Trophoblast cell (in vitro differentiated cells and primary cell): ENCODE measurements around the gene NEGR1.

Source experiments
- DNase-seq, 2 donors: peaks; one replicate each; pipeline ENCODE4 v3.0.0-alpha.2; 2016
- H2AFZ ChIP-seq: 2 replicates; pipeline ENCODE4 v1.6.1; 2013; ENCODE audit warnings: low read length, moderate library complexity, mild to moderate bottlenecking; ENCODE audit not compliant: insufficient read depth, poor library complexity
- H2AK5ac ChIP-seq: 2 replicates; pipeline ENCODE4 v1.6.1; 2013; ENCODE audit warnings: mild to moderate bottlenecking, low read length
- H2BK120ac ChIP-seq: 2 replicates; pipeline ENCODE4 v1.6.1; 2013; ENCODE audit warnings: low read length, mild to moderate bottlenecking, moderate library complexity; ENCODE audit not compliant: insufficient read depth, poor library complexity
- H2BK12ac ChIP-seq: 2 replicates; pipeline ENCODE4 v1.6.1; 2013; ENCODE audit warnings: mild to moderate bottlenecking, low read length, moderate library complexity
- H2BK5ac ChIP-seq: 2 replicates; pipeline ENCODE4 v1.6.1; 2013; ENCODE audit warnings: low read length, low read depth, moderate library complexity, mild to moderate bottlenecking; ENCODE audit not compliant: poor library complexity
- H3K14ac ChIP-seq: 2 replicates; pipeline ENCODE4 v1.6.1; 2013; ENCODE audit warnings: mild to moderate bottlenecking, low read length
- H3K18ac ChIP-seq: 2 replicates; pipeline ENCODE4 v1.6.1; 2013; ENCODE audit warnings: mild to moderate bottlenecking, low read length
- H3K23ac ChIP-seq: 2 replicates; pipeline ENCODE4 v1.6.1; 2013; ENCODE audit warnings: low read length
- H3K27ac ChIP-seq: 2 replicates; pipeline ENCODE4 v1.5.1; 2013; ENCODE audit warnings: low read depth, mild to moderate bottlenecking, inconsistent platforms, low read length, moderate library complexity
- H3K27me3 ChIP-seq: 2 replicates; pipeline ENCODE4 v1.6.1; 2013; ENCODE audit warnings: inconsistent platforms, mild to moderate bottlenecking, low read length, moderate library complexity; ENCODE audit not compliant: insufficient read depth
- H3K36me3 ChIP-seq, 2 experiments: 1 replicate in 1 of 2; 2 replicates in 1 of 2; pipeline ENCODE4 v1.6.1; 2013; ENCODE audit warnings: low read length in 2 of 2, mild to moderate bottlenecking in 2 of 2, moderate library complexity in 1 of 2; ENCODE audit not compliant: insufficient read depth in 2 of 2, control insufficient read depth in 1 of 2
- H3K4ac ChIP-seq: 2 replicates; pipeline ENCODE4 v1.6.1; 2013; ENCODE audit warnings: low read depth, mild to moderate bottlenecking, low read length, moderate library complexity
- H3K4me1 ChIP-seq, 2 experiments: 1 replicate in 1 of 2; 2 replicates in 1 of 2; pipeline ENCODE4 v1.6.1; 2013; ENCODE audit warnings: low read length in 2 of 2, mild to moderate bottlenecking in 2 of 2, moderate library complexity in 1 of 2; ENCODE audit not compliant: insufficient read depth in 2 of 2, control insufficient read depth in 1 of 2
- H3K4me2 ChIP-seq: 2 replicates; pipeline ENCODE4 v1.6.1; 2013; ENCODE audit warnings: inconsistent platforms, mild to moderate bottlenecking, low read length, moderate library complexity
- H3K4me3 ChIP-seq: 2 replicates; pipeline ENCODE4 v1.5.1; 2013; ENCODE audit warnings: mild to moderate bottlenecking, low read depth, low read length, inconsistent platforms
- H3K79me1 ChIP-seq: one replicate; pipeline ENCODE4 v1.6.1; 2013; ENCODE audit warnings: low read length
- H3K79me2 ChIP-seq: 2 replicates; pipeline ENCODE4 v1.6.1; 2013; ENCODE audit warnings: low read length, mild to moderate bottlenecking; ENCODE audit not compliant: control insufficient read depth, insufficient read depth, poor library complexity
- H3K9ac ChIP-seq: 2 replicates; pipeline ENCODE4 v1.6.1; 2013; ENCODE audit warnings: mild to moderate bottlenecking, low read length
- H3K9me3 ChIP-seq: 2 replicates; pipeline ENCODE4 v1.6.1; 2013; ENCODE audit warnings: low read depth, mild to moderate bottlenecking, control low read depth, inconsistent platforms, low read length; ENCODE audit not compliant: insufficient read depth
- H4K12ac ChIP-seq: 2 replicates; pipeline ENCODE4 v1.6.1; 2013; ENCODE audit warnings: low read depth, mild to moderate bottlenecking, low read length, moderate library complexity
- H4K8ac ChIP-seq: 2 replicates; pipeline ENCODE4 v1.6.1; 2013; ENCODE audit warnings: low read depth, mild to moderate bottlenecking, low read length, moderate library complexity
- H4K91ac ChIP-seq: one replicate; pipeline ENCODE4 v1.6.1; 2013; ENCODE audit warnings: low read depth, mild to moderate bottlenecking, low read length, moderate library complexity
- WGBS: extraction: QIAGEN DNeasy Blood & Tissue Kit; methylation state at CpG from one replicate; pipeline ENCODE4 v1.1.7; 2013; ENCODE audit warnings: missing lambda C conversion rate; ENCODE audit not compliant: insufficient read length, insufficient coverage; ENCODE audit errors: extremely low coverage; 5-methylcytosine and 5-hydroxymethylcytosine counted together

Gene NEGR1

DNA sequence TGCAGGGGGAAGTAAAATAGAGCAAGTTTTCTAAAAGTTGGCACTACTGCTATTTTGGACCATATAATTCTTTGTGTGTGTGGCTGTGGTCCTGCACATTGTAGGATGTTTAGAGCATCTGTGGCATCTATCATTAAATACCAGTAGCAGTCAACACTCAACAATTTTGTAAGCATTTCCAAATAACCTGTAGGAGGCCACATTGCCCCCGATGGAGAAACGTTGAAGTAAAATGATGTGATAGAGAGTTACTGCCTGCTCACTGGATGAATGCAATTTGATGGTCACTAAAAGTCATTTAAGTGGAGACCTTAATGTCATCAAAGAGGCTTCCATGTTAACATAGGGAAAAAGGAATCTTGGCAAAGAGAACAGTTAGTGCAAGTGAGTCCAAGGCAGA is 560.8 kb downstream of the NEGR1 start:
- no peak overlapping the region for H2AK5ac ChIP-seq
- no peak overlapping the region for H3K9ac ChIP-seq
- H4K12ac ChIP-seq: no peak overlapping the region
- H3K18ac ChIP-seq: no peak overlapping the region
- no peaks in the 10 kb centered on the region for H3K36me3 ChIP-seq
- no peaks in the 10 kb centered on the region for H3K4me1 ChIP-seq
- H3K23ac ChIP-seq: no peak overlapping the region
- H3K14ac ChIP-seq: no peak overlapping the region
- no peaks in the 10 kb centered on the region for H3K79me2 ChIP-seq
- H4K91ac ChIP-seq: no peak overlapping the region
- no peaks in the 10 kb centered on the region for H3K79me1 ChIP-seq
- H3K4me3 ChIP-seq: no peak overlapping the region
- no peak overlapping the region for H2BK120ac ChIP-seq
- H2BK5ac ChIP-seq: no peak overlapping the region
- no peak overlapping the region for H4K8ac ChIP-seq
- no peak overlapping the region for H3K4ac ChIP-seq
- H3K27ac ChIP-seq: no peak overlapping the region
- no CpG with 5 or more reads among the region's 2 CpGs for WGBS
- H2AFZ ChIP-seq: no peak overlapping the region
- no peaks in the 10 kb centered on the region for H3K27me3 ChIP-seq
- DNase-seq: no peak
- H3K4me2 ChIP-seq: no peak overlapping the region
- no peaks in the 10 kb centered on the region for H3K9me3 ChIP-seq
- H2BK12ac ChIP-seq: no peak overlapping the region

GRCh38 chr1:71719330-71719729 is 563.0 kb downstream of the NEGR1 start:
- Histone ChIP-seq H4K12ac (no peak overlapping the region), H2BK5ac (no peak overlapping the region), H3K4ac (no peak overlapping the region), H3K4me2 (no peak overlapping the region), H3K4me3 (no peak overlapping the region), H4K8ac (no peak overlapping the region), H2BK12ac (no peak overlapping the region), H3K27me3 (no peaks in the 10 kb centered on the region), H3K9me3 (peaks cover 2% of the 10 kb centered on the region), H4K91ac (no peak overlapping the region), H2AK5ac (no peak overlapping the region), H3K18ac (no peak overlapping the region), H2AFZ (no peak overlapping the region), H3K9ac (no peak overlapping the region), H3K23ac (no peak overlapping the region), H3K4me1 (no peaks in the 10 kb centered on the region), H3K79me2 (no peaks in the 10 kb centered on the region), H3K27ac (no peak overlapping the region), H3K79me1 (no peaks in the 10 kb centered on the region), H3K36me3 (peaks cover 0 to 3% of the 10 kb centered on the region in 2 experiments), H3K14ac (no peak overlapping the region), H2BK120ac (no peak overlapping the region)
- WGBS: no CpG with 5 or more reads among the region's 2 CpGs
- DNase-seq: no peak

- Histone ChIP-seq H3K9me3 (peaks cover 2% of the 10 kb centered on the region), H3K14ac (no peak overlapping the region), H4K8ac (no peak overlapping the region), H4K91ac (no peak overlapping the region), H4K12ac (no peak overlapping the region), H3K4ac (no peak overlapping the region), H2AFZ (no peak overlapping the region), H3K9ac (no peak overlapping the region), H2BK120ac (no peak overlapping the region), H3K4me1 (no peaks in the 10 kb centered on the region), H2BK5ac (no peak overlapping the region), H3K18ac (no peak overlapping the region), H2BK12ac (no peak overlapping the region), H3K36me3 (peaks cover 0 to 3% of the 10 kb centered on the region in 2 experiments), H3K79me2 (no peaks in the 10 kb centered on the region), H3K4me3 (no peak overlapping the region), H3K23ac (no peak overlapping the region), H3K27me3 (no peaks in the 10 kb centered on the region), H3K79me1 (no peaks in the 10 kb centered on the region), H2AK5ac (no peak overlapping the region), H3K4me2 (no peak overlapping the region), H3K27ac (no peak overlapping the region)
- DNase-seq: peak in 1 of 2 donors; percentile 26
Observed at GRCh38 chr1:71717186-71717585, 565.2 kb downstream of the NEGR1 start.

DNA sequence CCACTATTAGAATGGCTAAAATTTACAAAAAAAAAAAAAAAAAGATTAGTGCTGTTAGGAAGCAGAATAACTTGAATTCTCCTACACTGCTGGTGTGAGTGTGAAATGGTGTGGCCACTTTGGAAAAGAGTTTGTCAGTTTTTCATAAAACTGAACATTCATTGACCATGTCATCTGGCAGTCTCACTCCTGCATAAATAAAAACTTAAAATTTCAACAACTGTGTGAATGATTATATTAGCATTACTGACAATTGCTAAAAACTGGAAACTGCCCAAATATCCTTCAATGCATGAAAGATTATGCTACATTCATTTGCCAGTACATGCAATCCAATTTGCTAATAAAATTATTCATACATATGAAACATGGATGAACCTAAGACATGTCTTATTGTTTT is 570.9 kb downstream of the NEGR1 start:
- no peak overlapping the region for H2AK5ac ChIP-seq
- no peak overlapping the region for H3K4me2 ChIP-seq
- no peak overlapping the region for H3K14ac ChIP-seq
- no peak overlapping the region for H2AFZ ChIP-seq
- H3K9ac ChIP-seq: no peak overlapping the region
- H2BK5ac ChIP-seq: no peak overlapping the region
- H3K79me1 ChIP-seq: no peaks in the 10 kb centered on the region
- H3K79me2 ChIP-seq: no peaks in the 10 kb centered on the region
- H3K18ac ChIP-seq: no peak overlapping the region
- no peak overlapping the region for H3K4me3 ChIP-seq
- no peak overlapping the region for H3K27ac ChIP-seq
- no peak overlapping the region for H2BK120ac ChIP-seq
- peaks cover 0 to 3% of the 10 kb centered on the region in 2 experiments for H3K36me3 ChIP-seq
- no peaks in the 10 kb centered on the region for H3K27me3 ChIP-seq
- H3K4me1 ChIP-seq: no peaks in the 10 kb centered on the region
- H4K91ac ChIP-seq: no peak overlapping the region
- no peak overlapping the region for H2BK12ac ChIP-seq
- H4K12ac ChIP-seq: no peak overlapping the region
- H3K9me3 ChIP-seq: peaks cover 2% of the 10 kb centered on the region
- no peak overlapping the region for H3K4ac ChIP-seq
- H3K23ac ChIP-seq: no peak overlapping the region
- no peak overlapping the region for H4K8ac ChIP-seq
- no peak for DNase-seq
